ENCODE measurements around the gene CUX1.

DNA sequence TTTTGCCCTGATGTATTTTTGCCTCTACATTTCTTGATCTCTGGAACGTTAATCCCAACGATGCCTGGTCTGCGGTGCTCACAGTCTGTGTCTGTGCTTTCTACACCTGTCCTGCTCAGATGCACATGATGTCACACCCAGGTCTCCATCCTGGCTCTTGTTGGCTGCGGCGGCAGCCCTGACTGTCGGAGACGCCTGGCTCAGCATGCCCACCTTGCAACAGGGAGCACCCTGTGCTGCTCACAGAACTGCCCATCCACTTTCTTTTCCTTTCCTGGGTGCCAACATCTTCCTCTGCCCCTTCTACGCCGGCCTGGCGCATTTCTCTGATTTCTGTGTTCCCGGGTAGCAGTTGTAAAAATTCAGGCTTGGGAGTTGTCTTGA lies 106.2 kb downstream of the CUX1 start:
- TF ChIP-seq, protein P1, sequence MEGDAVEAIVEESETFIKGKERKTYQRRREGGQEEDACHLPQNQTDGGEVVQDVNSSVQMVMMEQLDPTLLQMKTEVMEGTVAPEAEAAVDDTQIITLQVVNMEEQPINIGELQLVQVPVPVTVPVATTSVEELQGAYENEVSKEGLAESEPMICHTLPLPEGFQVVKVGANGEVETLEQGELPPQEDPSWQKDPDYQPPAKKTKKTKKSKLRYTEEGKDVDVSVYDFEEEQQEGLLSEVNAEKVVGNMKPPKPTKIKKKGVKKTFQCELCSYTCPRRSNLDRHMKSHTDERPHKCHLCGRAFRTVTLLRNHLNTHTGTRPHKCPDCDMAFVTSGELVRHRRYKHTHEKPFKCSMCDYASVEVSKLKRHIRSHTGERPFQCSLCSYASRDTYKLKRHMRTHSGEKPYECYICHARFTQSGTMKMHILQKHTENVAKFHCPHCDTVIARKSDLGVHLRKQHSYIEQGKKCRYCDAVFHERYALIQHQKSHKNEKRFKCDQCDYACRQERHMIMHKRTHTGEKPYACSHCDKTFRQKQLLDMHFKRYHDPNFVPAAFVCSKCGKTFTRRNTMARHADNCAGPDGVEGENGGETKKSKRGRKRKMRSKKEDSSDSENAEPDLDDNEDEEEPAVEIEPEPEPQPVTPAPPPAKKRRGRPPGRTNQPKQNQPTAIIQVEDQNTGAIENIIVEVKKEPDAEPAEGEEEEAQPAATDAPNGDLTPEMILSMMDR (IDR thresholded peaks at IDR 0.05), result no peak
- TF ChIP-seq EZH2 (IDR thresholded peaks at IDR 0.05) (no peak), EZH2phosphoT487 (IDR thresholded peaks at IDR 0.05) (no peak)

Measured in neural progenitor cell (in vitro differentiated cells).